ENCODE results near the gene NDUFAF3.

The NDUFAF3 gene

GRCh38 chr3:49004352-49005302 lies 17.3 kb upstream of the NDUFAF3 start:
- TF ChIP-seq NFIC (IDR thresholded peaks at IDR 0.05) (peak; percentile 55; the same call in 1 of the 2 replicates), ZBTB7A (IDR thresholded peaks at IDR 0.05; ENCODE audit: low read depth) (no peak)

GRCh38 chr3:49005303-49005680 lies 16.6 kb upstream of the NDUFAF3 start:
- no peak for TF ChIP-seq NFIC (IDR thresholded peaks at IDR 0.05)
- TF ChIP-seq ZBTB7A (IDR thresholded peaks at IDR 0.05; ENCODE audit: low read depth) = 0 out of 2 replicates have a peak, but pooled peaks have one; percentile 27

GRCh38 chr3:49005998-49006397 lies 15.9 kb upstream of the NDUFAF3 start:
- no peak for TF ChIP-seq REST (IDR thresholded peaks at IDR 0.05; ENCODE audit: low read depth)
- no peak for TF ChIP-seq NFIC (IDR thresholded peaks at IDR 0.05)

- TF ChIP-seq CREB1 (IDR thresholded peaks at IDR 0.05; ENCODE audit: low read depth) = no peak
- no peak for TF ChIP-seq YY1 (IDR thresholded peaks at IDR 0.05; ENCODE audit: low read depth)
- no peak for TF ChIP-seq FOXM1 (IDR thresholded peaks at IDR 0.05; ENCODE audit: borderline replicate concordance, low read depth)
- no peak for TF ChIP-seq EP300 (IDR thresholded peaks at IDR 0.05; ENCODE audit: borderline replicate concordance)
- no peak for TF ChIP-seq TCF12 (IDR thresholded peaks at IDR 0.05; ENCODE audit: low read depth)
- TF ChIP-seq CEBPB (IDR thresholded peaks at IDR 0.05) = no peak
- TF ChIP-seq RAD21 (IDR thresholded peaks at IDR 0.05; ENCODE audit: low read depth) = no peak
Observed at GRCh38 chr3:49006408-49007067, 15.4 kb upstream of the NDUFAF3 start.

- TF ChIP-seq TEAD4 (IDR thresholded peaks at IDR 0.05) (0 out of 2 replicates have a peak, but pooled peaks have one; percentile 5), CEBPB (IDR thresholded peaks at IDR 0.05) (0 out of 2 replicates have a peak, but pooled peaks have one; percentile 1), ZBTB7A (IDR thresholded peaks at IDR 0.05; ENCODE audit: low read depth) (peak; percentile 81; the same call in 1 of the 2 replicates), TCF12 (IDR thresholded peaks at IDR 0.05; ENCODE audit: low read depth) (peak; percentile 67), EGR1 (IDR thresholded peaks at IDR 0.05) (peak; percentile 86), YY1 (IDR thresholded peaks at IDR 0.05; ENCODE audit: low read depth) (peak; percentile 84), EP300 (IDR thresholded peaks at IDR 0.05; ENCODE audit: borderline replicate concordance) (peak; percentile 34; the same call in 1 of the 2 replicates), CREB1 (IDR thresholded peaks at IDR 0.05; ENCODE audit: low read depth) (peak; percentile 69), FOXM1 (IDR thresholded peaks at IDR 0.05; ENCODE audit: borderline replicate concordance, low read depth) (0 out of 2 replicates have a peak, but pooled peaks have one; percentile 46), USF1 (IDR thresholded peaks at IDR 0.05) (peak; percentile 99), TAF1 (IDR thresholded peaks at IDR 0.05; ENCODE audit: low read depth) (peak; percentile 88), NFIC (IDR thresholded peaks at IDR 0.05) (peak; percentile 34; the same call in 1 of the 2 replicates), RAD21 (IDR thresholded peaks at IDR 0.05; ENCODE audit: low read depth) (0 out of 2 replicates have a peak, but pooled peaks have one; percentile 11), REST (IDR thresholded peaks at IDR 0.05; ENCODE audit: low read depth) (no peak), MAX (IDR thresholded peaks at IDR 0.05) (peak; percentile 97)
Observed at GRCh38 chr3:49007068-49007770, 14.7 kb upstream of the NDUFAF3 start, which contains the start of gene WDR6. TSS of gene WDR6 (plus strand) at chr3:49007391. CDS start at chr3:49007432, 41 bp downstream.
